Measurements from ENCODE around the gene SSBP3.

- TF ChIP-seq POLR2A (IDR thresholded peaks at IDR 0.05; ENCODE audit: low read depth, low read length) (no peak), POLR2AphosphoS5 (IDR thresholded peaks at IDR 0.05; ENCODE audit: low read depth, low read length) (no peak; the same call in 1 of the 2 replicates), TAF1 (IDR thresholded peaks at IDR 0.05; ENCODE audit: low read depth, low read length) (no peak), POU2F2 (IDR thresholded peaks at IDR 0.05; ENCODE audit: low read depth, low read length) (no peak), SPI1 (IDR thresholded peaks at IDR 0.05; ENCODE audit: low read depth, low read length) (no peak), PAX5 (IDR thresholded peaks at IDR 0.05; ENCODE audit: insufficient read depth, low read length, severe bottlenecking) (no peak)
Measured at GRCh38 chr1:54222711-54223110, 183.5 kb downstream of the SSBP3 start.
